HepG2 (cell line): ENCODE data around the gene ADCY5. TPM values are rescaled to one million over a fixed set of nuclear protein-coding genes. Genes with fewer than 3 reads are reported as not detected.

Experiments used
- ATAC-seq: fragments of 200-7000 bp; cut with Tn5 transposase; 3 replicates; pipeline ENCODE4 v1.9.1; 2020; ENCODE audit warnings: mild to moderate bottlenecking, moderate library complexity
- BruUV-seq: library from RNA; stranded (reverse); fragments of 400-500 nt; replicated peaks from 2 replicates; lab custom pipeline; 2021; lab: Mats Ljungman, UMichigan
- CTCF ChIA-PET: fragments of 300-600 bp; formaldehyde crosslinking; extraction: SDS; loops from one replicate; lab custom pipeline; 2021; ENCODE audit warnings: low total read pairs, inconsistent platforms, low intra/inter-chr PET ratio; lab: Yijun Ruan, JAX
- POLR2A ChIA-PET: fragments of 350-600 bp; sonication (Branson Sonifier 250); formaldehyde crosslinking; loops from one replicate; lab custom pipeline; 2020; ENCODE audit warnings: antibody characterized with exemption, inconsistent platforms; lab: Yijun Ruan, JAX
- DNase-seq: peaks from one replicate; pipeline ENCODE4 v3.0.0-alpha.2; 2015; ENCODE audit warnings: low spot score
- FAIRE-seq: peaks from 3 replicates; lab custom pipeline; 2011; peaks lifted over from hg19 to GRCh38; lab: Jason Lieb, UNC
- H2AFZ ChIP-seq: one replicate; pipeline ENCODE4 v1.6.1; 2011; ENCODE audit warnings: low read length, inconsistent platforms
- H3K27ac ChIP-seq: fragments of 300-600 bp; 3 replicates; pipeline ENCODE4 v1.8.0; 2011; ENCODE audit warnings: mixed run types, mild to moderate bottlenecking, mixed read lengths, low read length, inconsistent platforms; ENCODE audit not compliant: insufficient read depth; ENCODE audit errors: extremely low read length
- H3K27me3 ChIP-seq, 2 experiments: fragments of 200-600 bp in 1 of 2; 2 replicates in 1 of 2; 3 replicates in 1 of 2; pipeline versions ENCODE4 v1.6.0 to v1.8.0; 2011; ENCODE audit warnings: low read length in 2 of 2, mild to moderate bottlenecking in 2 of 2, moderate library complexity in 2 of 2, inconsistent platforms in 1 of 2; ENCODE audit not compliant: insufficient read depth in 2 of 2, control insufficient read depth in 1 of 2
- H3K36me3 ChIP-seq, 2 experiments: fragments of 200-600 bp in 1 of 2; replicated peaks in 1 of 2; 2 replicates in 1 of 2; 3 replicates in 1 of 2; pipeline versions ENCODE4 v1.5.1 to v1.8.0; 2011; ENCODE audit warnings: low read length in 2 of 2, inconsistent platforms in 1 of 2; ENCODE audit not compliant: insufficient read depth in 2 of 2, control insufficient read depth in 1 of 2
- H3K4me1 ChIP-seq: 2 replicates; pipeline ENCODE4 v1.5.1; 2012; ENCODE audit warnings: low read length, inconsistent platforms; ENCODE audit not compliant: insufficient read depth
- H3K4me2 ChIP-seq: 2 replicates; pipeline ENCODE4 v1.6.0; 2011; ENCODE audit warnings: low read depth, low read length, inconsistent platforms
- H3K4me3 ChIP-seq, 3 experiments: fragments of 200-600 bp in 1 of 3; sonication (generic), shearing (Covaris generic) in 1 of 3; replicated peaks in 1 of 3; 2 replicates each; pipeline ENCODE4 v1.5.1; 2011 to 2016; ENCODE audit warnings: low read length in 3 of 3, inconsistent platforms in 2 of 3, low read depth in 2 of 3, mild to moderate bottlenecking in 2 of 3, control low read depth in 1 of 3, mixed read lengths in 1 of 3; ENCODE audit not compliant: insufficient read depth in 1 of 3
- H3K79me2 ChIP-seq: one replicate; pipeline ENCODE4 v1.6.1; 2011; ENCODE audit warnings: low read length, inconsistent platforms; ENCODE audit not compliant: insufficient read depth
- H3K9ac ChIP-seq: 2 replicates; pipeline ENCODE4 v1.6.0; 2011; ENCODE audit warnings: mild to moderate bottlenecking, low read depth, low read length, inconsistent platforms; ENCODE audit not compliant: insufficient read depth
- H3K9me3 ChIP-seq: 2 replicates; pipeline ENCODE4 v1.5.1; 2012; ENCODE audit warnings: mild to moderate bottlenecking, low read length
- H4K20me1 ChIP-seq: 2 replicates; pipeline ENCODE4 v1.6.0; 2011; ENCODE audit warnings: inconsistent platforms, mild to moderate bottlenecking, low read length, moderate library complexity; ENCODE audit not compliant: insufficient read depth
- LCORL ChIP-seq, 2 experiments: fragments of 450-650 bp in 1 of 2; sonication (generic) in 1 of 2; formaldehyde crosslinking in 1 of 2; IDR thresholded peaks; 2 replicates each; pipeline versions ENCODE4 v1.5.0 to v1.6.1; 2017 to 2020; ENCODE audit warnings: antibody characterized with exemption in 1 of 2, missing genetic modification reagents in 1 of 2
- NR2F2 ChIP-seq: IDR thresholded peaks from 2 replicates; pipeline ENCODE4 v1.6.1; 2012; ENCODE audit warnings: low read depth, inconsistent platforms, borderline replicate concordance
- PHF20 ChIP-seq: sonication (generic); formaldehyde crosslinking; IDR thresholded peaks from 2 replicates; pipeline ENCODE4 v1.5.0; 2020; ENCODE audit warnings: mild to moderate bottlenecking, missing genetic modification reagents
- RCOR2 ChIP-seq: IDR thresholded peaks from 2 replicates; pipeline ENCODE4 v1.6.1; 2016; ENCODE audit warnings: missing biosample characterization, missing genetic modification reagents
- ZFX ChIP-seq: sonication (generic); formaldehyde crosslinking; IDR thresholded peaks from 2 replicates; pipeline ENCODE4 v1.4.0; 2020; ENCODE audit warnings: mild to moderate bottlenecking, low read depth, missing genetic modification reagents, moderate library complexity
- ZNF3 ChIP-seq: IDR thresholded peaks from 2 replicates; pipeline ENCODE4 v1.7.0; 2017; ENCODE audit warnings: inconsistent platforms
- ZNF891 ChIP-seq: sonication (generic); formaldehyde crosslinking; IDR thresholded peaks from 2 replicates; pipeline ENCODE4 v1.5.0; 2020; ENCODE audit warnings: mild to moderate bottlenecking, missing genetic modification reagents
- WGBS: methylation state at CpG from one replicate; pipeline ENCODE4 v1.1.6; 2017; ENCODE audit warnings: low lambda C conversion rate; 5-methylcytosine and 5-hydroxymethylcytosine counted together
- in situ Hi-C: cut with HindIII; loops from 2 replicates; pipeline ENCODE4 v1.10.0; 2017; ENCODE audit warnings: low pct_unique_long_range_greater_than_20kb; ENCODE audit not compliant: extremely low pct_ligation_motif_present
- intact Hi-C: fragments of 100-400 bp; cut with micrococcal nuclease; formaldehyde crosslinking; loops from one replicate; pipeline ENCODE4 v1.10.0; 2022; ENCODE audit not compliant: unreplicated experiment
- polyA plus RNA-seq, 8 experiments: library from polyadenylated mRNA; depleted of rRNA in 3 of 8; stranded (reverse) in 7 of 8; unstranded in 1 of 8; fragments of >200 nt; fragmentation: Illumina TruSeq in 4 of 8; extraction: Trizol in 4 of 8; gene quantifications; 2 replicates each; pipeline versions ENCODE4 v1.2.1 to v1.2.3, GENCODE V29; 2011 to 2016; ENCODE audit warnings: low read depth in 4 of 8, missing spikeins in 1 of 8, mixed read lengths in 1 of 8; ENCODE audit not compliant: insufficient read depth in 1 of 8
- total RNA-seq, 5 experiments: library from RNA; depleted of rRNA; stranded (reverse); fragments of >200 nt; fragmentation: Illumina TruSeq; extraction: Trizol; gene quantifications; 2 replicates each; pipeline ENCODE4 v1.2.3, GENCODE V29; 2016; ENCODE audit warnings: low read depth in 1 of 5
- TF ChIP-seq, protein P1 (sequence below): sonication (generic); formaldehyde crosslinking; IDR thresholded peaks from 2 replicates; pipeline ENCODE4 v1.4.0; 2020; ENCODE audit warnings: missing genetic modification reagents, mild to moderate bottlenecking, borderline replicate concordance
- TF ChIP-seq, protein P2 (sequence below): sonication (generic); formaldehyde crosslinking; IDR thresholded peaks from 2 replicates; pipeline ENCODE4 v1.5.0; 2020; ENCODE audit warnings: missing genetic modification reagents, mild to moderate bottlenecking, borderline replicate concordance
- TF ChIP-seq, protein P3 (sequence below): IDR thresholded peaks from 2 replicates; pipeline ENCODE4 v1.6.1; 2012; ENCODE audit warnings: low read length, improper control_type of control experiment

ADCY5 gene
- total and polyA plus RNA-seq, 2 of the 13 experiments (the other 11 are each of a cell fraction or from before 2014, with no cell fraction given), result not detected

DNA sequence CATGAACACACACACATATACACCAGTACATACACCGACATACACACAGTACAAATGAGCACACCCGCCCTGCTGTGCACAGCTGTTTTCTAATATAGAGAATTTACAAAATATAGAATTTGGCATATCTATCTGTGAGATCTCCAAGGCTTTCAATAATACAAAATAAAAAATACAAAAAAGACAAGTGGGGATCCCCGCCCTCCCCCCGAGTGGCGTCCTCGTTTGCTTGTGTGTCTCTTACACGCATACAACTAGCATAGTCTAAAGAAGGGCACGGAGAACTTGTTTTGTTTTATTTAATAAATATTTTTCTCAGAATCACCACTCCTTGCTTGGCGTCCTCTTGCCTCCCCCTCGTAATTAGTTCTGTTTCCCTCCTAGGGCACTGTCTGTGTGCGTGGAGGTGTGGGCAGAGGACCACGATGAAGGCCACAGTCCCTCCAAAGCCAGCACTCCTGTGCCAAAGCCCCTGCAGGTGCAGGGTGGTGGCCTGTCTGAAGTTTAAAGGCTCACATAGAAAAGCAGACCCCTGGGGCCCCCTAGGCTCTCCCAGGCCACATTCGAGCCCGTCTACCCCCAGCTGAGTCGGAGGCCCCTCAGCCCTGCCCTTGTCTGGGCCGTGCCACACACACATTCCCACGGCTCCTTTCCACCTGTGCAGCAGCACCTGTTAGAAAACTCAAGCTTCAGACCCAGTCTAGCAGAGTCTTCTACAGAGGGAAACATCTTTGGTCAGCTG, 165.1 kb downstream of the ADCY5 start:
- FAIRE-seq, result no peak
- POLR2A ChIA-PET, result no interaction called here
- TF ChIP-seq ZFX (CRISPR knock-in tag) (no peak), LCORL (IDR thresholded peaks at IDR 0.05) (no peak), LCORL (CRISPR knock-in tag; IDR thresholded peaks at IDR 0.05) (no peak), NR2F2 (no peak), RCOR2 (no peak), ZNF3 (no peak), ZNF891 (no peak), PHF20 (no peak)
- TF ChIP-seq, protein P1, sequence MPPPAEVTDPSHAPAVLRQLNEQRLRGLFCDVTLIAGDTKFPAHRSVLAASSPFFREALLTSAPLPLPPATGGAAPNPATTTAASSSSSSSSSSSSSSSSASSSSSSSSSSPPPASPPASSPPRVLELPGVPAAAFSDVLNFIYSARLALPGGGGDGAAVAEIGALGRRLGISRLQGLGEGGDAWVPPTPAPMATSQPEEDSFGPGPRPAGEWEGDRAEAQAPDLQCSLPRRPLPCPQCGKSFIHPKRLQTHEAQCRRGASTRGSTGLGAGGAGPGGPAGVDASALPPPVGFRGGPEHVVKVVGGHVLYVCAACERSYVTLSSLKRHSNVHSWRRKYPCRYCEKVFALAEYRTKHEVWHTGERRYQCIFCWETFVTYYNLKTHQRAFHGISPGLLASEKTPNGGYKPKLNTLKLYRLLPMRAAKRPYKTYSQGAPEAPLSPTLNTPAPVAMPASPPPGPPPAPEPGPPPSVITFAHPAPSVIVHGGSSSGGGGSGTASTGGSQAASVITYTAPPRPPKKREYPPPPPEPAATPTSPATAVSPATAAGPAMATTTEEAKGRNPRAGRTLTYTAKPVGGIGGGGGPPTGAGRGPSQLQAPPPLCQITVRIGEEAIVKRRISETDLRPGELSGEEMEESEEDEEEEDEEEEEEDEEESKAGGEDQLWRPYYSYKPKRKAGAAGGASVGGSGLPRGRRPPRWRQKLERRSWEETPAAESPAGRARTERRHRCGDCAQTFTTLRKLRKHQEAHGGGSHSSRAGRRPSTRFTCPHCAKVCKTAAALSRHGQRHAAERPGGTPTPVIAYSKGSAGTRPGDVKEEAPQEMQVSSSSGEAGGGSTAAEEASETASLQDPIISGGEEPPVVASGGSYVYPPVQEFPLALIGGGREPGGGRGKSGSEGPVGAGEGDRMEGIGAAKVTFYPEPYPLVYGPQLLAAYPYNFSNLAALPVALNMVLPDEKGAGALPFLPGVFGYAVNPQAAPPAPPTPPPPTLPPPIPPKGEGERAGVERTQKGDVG (CRISPR knock-in tag), result no peak
- TF ChIP-seq, protein P2, sequence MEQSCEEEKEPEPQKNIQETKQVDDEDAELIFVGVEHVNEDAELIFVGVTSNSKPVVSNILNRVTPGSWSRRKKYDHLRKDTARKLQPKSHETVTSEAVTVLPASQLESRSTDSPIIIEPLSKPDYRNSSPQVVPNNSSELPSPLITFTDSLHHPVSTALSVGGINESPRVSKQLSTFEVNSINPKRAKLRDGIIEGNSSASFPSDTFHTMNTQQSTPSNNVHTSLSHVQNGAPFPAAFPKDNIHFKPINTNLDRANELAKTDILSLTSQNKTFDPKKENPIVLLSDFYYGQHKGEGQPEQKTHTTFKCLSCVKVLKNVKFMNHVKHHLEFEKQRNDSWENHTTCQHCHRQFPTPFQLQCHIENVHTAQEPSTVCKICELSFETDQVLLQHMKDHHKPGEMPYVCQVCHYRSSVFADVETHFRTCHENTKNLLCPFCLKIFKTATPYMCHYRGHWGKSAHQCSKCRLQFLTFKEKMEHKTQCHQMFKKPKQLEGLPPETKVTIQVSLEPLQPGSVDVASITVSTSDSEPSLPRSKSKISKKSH (CRISPR knock-in tag), result no peak
- TF ChIP-seq, protein P3, sequence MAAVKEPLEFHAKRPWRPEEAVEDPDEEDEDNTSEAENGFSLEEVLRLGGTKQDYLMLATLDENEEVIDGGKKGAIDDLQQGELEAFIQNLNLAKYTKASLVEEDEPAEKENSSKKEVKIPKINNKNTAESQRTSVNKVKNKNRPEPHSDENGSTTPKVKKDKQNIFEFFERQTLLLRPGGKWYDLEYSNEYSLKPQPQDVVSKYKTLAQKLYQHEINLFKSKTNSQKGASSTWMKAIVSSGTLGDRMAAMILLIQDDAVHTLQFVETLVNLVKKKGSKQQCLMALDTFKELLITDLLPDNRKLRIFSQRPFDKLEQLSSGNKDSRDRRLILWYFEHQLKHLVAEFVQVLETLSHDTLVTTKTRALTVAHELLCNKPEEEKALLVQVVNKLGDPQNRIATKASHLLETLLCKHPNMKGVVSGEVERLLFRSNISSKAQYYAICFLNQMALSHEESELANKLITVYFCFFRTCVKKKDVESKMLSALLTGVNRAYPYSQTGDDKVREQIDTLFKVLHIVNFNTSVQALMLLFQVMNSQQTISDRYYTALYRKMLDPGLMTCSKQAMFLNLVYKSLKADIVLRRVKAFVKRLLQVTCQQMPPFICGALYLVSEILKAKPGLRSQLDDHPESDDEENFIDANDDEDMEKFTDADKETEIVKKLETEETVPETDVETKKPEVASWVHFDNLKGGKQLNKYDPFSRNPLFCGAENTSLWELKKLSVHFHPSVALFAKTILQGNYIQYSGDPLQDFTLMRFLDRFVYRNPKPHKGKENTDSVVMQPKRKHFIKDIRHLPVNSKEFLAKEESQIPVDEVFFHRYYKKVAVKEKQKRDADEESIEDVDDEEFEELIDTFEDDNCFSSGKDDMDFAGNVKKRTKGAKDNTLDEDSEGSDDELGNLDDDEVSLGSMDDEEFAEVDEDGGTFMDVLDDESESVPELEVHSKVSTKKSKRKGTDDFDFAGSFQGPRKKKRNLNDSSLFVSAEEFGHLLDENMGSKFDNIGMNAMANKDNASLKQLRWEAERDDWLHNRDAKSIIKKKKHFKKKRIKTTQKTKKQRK, result no peak

More for the DNA sequence above, 165.1 kb downstream of the ADCY5 start:
- Histone ChIP-seq H3K27ac (no peak overlapping the region), H3K4me2 (no peak overlapping the region), H3K79me2 (no peaks in the 10 kb centered on the region), H2AFZ (no peak overlapping the region), H3K9ac (no peak overlapping the region), H3K36me3 (no peaks in the 10 kb centered on the region), H3K4me3 (no peak overlapping the region), H3K4me1 (no peaks in the 10 kb centered on the region), H4K20me1 (peaks cover 5% of the 10 kb centered on the region; the same call in 1 of the 2 replicates), H3K27me3 (no peaks in the 10 kb centered on the region; a peak in 1 of 5 replicates), H3K9me3 (no peaks in the 10 kb centered on the region)
- DNase-seq (no peak), ATAC-seq (no peak)
- in situ Hi-C loops, result no loop called here
- WGBS, result 67% methylated on average over 13 of the region's 17 CpGs
- no TSS peak for BruUV-seq
- intact Hi-C loops, result no loop called here
- CTCF ChIA-PET, result no interaction called here
